Caki2 (cell line): ENCODE measurements around the gene CLEC7A. TPM values are rescaled to one million over a fixed set of nuclear protein-coding genes. Genes with fewer than 3 reads are reported as not detected.

Source experiments
- DNase-seq: peaks from one replicate; pipeline ENCODE4 v3.0.0-alpha.2; 2015; ENCODE audit warnings: low read depth
- in situ Hi-C: cut with HindIII; loops from 2 replicates; pipeline ENCODE4 v1.10.0; 2016; ENCODE audit warnings: low sequenced_read_pairs, low pct_unique_long_range_greater_than_20kb, mixed read lengths
- total RNA-seq: library from RNA; depleted of rRNA; stranded (reverse); fragments of >200 nt; shearing (Covaris generic); gene quantifications from 2 replicates; pipeline ENCODE4 v1.2.3, GENCODE V29; 2014; ENCODE audit warnings: low replicate concordance; rRNA removed

Gene CLEC7A
- total RNA-seq = not detected in 2 replicates

- no peak for DNase-seq
- in situ Hi-C loops = no loop called here
Measured at GRCh38 chr12:10130042-10130441, at the start of gene CLEC7A. Gene CLEC7A (minus strand): TSS chr12:10130199. CDS start chr12:10130082, 117 bp downstream.

- peak; percentile 24 for DNase-seq
- in situ Hi-C loops = no loop called here
Measured at GRCh38 chr12:10179776-10180181, 49.8 kb upstream of the CLEC7A start.

- no peak for DNase-seq
- in situ Hi-C loops = no loop called here
Measured at GRCh38 chr12:10178821-10179220, 48.8 kb upstream of the CLEC7A start, which contains the start of gene TMEM52B. Gene TMEM52B (plus strand): TSS chr12:10179032. CDS start chr12:10179575, 543 bp downstream.

- DNase-seq = no peak
- in situ Hi-C loops = no loop called here
Measured at GRCh38 chr12:10175846-10176636, 46.0 kb upstream of the CLEC7A start.

- in situ Hi-C loops = no loop called here
- DNase-seq = no peak
Measured at GRCh38 chr12:10174986-10175614, 45.1 kb upstream of the CLEC7A start.

GRCh38 chr12:10171973-10172728 is 42.2 kb upstream of the CLEC7A start, which contains the start of gene OLR1:
Gene OLR1 (minus strand): TSS chr12:10172132. CDS start chr12:10172077, 55 bp downstream.
- in situ Hi-C loops = no loop called here
- no peak for DNase-seq

- no peak for DNase-seq
- in situ Hi-C loops = no loop called here
Measured at GRCh38 chr12:10170216-10170615, 40.2 kb upstream of the CLEC7A start.

GRCh38 chr12:10169104-10169503 is 39.1 kb upstream of the CLEC7A start:
- no peak for DNase-seq
- in situ Hi-C loops = no loop called here

- no peak for DNase-seq
- in situ Hi-C loops = no loop called here
Measured at GRCh38 chr12:10167599-10167998, 37.6 kb upstream of the CLEC7A start.

- DNase-seq = no peak
- in situ Hi-C loops = no loop called here
Measured at GRCh38 chr12:10165421-10165820, 35.4 kb upstream of the CLEC7A start.

- no peak for DNase-seq
- in situ Hi-C loops = no loop called here
Measured at GRCh38 chr12:10163084-10163483, 33.1 kb upstream of the CLEC7A start.

GRCh38 chr12:10160617-10161385 is 30.8 kb upstream of the CLEC7A start:
- in situ Hi-C loops = no loop called here
- peak; percentile 25 for DNase-seq

- in situ Hi-C loops = no loop called here
- DNase-seq = no peak
Measured at GRCh38 chr12:10159280-10159679, 29.3 kb upstream of the CLEC7A start.

- in situ Hi-C loops = no loop called here
- no peak for DNase-seq
Measured at GRCh38 chr12:10158406-10158805, 28.4 kb upstream of the CLEC7A start.

- in situ Hi-C loops = no loop called here
Measured at GRCh38 chr12:10155966-10156365, 26.0 kb upstream of the CLEC7A start.

GRCh38 chr12:10154145-10154496 is 24.1 kb upstream of the CLEC7A start:
- in situ Hi-C loops = no loop called here
- DNase-seq = no peak

More at GRCh38 chr12:10155966-10156365, 26.0 kb upstream of the CLEC7A start:
- DNase-seq = no peak

- DNase-seq = peak; percentile 82
- in situ Hi-C loops = no loop called here
Measured at GRCh38 chr12:10153271-10154144, 23.5 kb upstream of the CLEC7A start.
